Neural progenitor cell (in vitro differentiated cells): ENCODE data around the gene ZFYVE21. TPM values are rescaled to one million over a fixed set of nuclear protein-coding genes. Genes with fewer than 3 reads are reported as not detected.

Source experiments
- DNase-seq: peaks from one replicate; pipeline ENCODE4 v3.0.0-alpha.2; 2016; ENCODE audit warnings: low spot score
- H2AFZ ChIP-seq: fragments of 200-600 bp; sonication (generic); replicated peaks from 2 replicates; pipeline ENCODE4 v1.6.1; 2016; ENCODE audit warnings: antibody characterized with exemption
- H3F3A ChIP-seq: fragments of 200-600 bp; sonication (generic); 2 replicates; pipeline ENCODE4 v1.6.1; 2016; ENCODE audit warnings: antibody characterized with exemption, low read depth
- H3K27ac ChIP-seq: fragments of 200-600 bp; sonication (generic); 2 replicates; pipeline ENCODE4 v1.5.1; 2016; ENCODE audit warnings: mild to moderate bottlenecking
- H3K27me3 ChIP-seq: fragments of 200-600 bp; sonication (generic); 2 replicates; pipeline ENCODE4 v1.6.1; 2016; ENCODE audit warnings: mild to moderate bottlenecking, moderate library complexity
- H3K36me3 ChIP-seq: fragments of 200-600 bp; sonication (generic); 2 replicates; pipeline ENCODE4 v1.5.1; 2016
- H3K4me1 ChIP-seq: fragments of 200-600 bp; sonication (generic); 2 replicates; pipeline ENCODE4 v1.6.1; 2016; ENCODE audit warnings: mixed run types
- H3K4me2 ChIP-seq: fragments of 200-600 bp; sonication (generic); 2 replicates; pipeline ENCODE4 v1.6.1; 2016
- H3K4me3 ChIP-seq: fragments of 200-600 bp; sonication (generic); 2 replicates; pipeline ENCODE4 v1.5.1; 2016
- H3K79me2 ChIP-seq: fragments of 200-600 bp; sonication (generic); 2 replicates; pipeline ENCODE4 v1.6.1; 2016; ENCODE audit warnings: low read depth
- H3K9ac ChIP-seq: fragments of 200-600 bp; sonication (generic); 2 replicates; pipeline ENCODE4 v1.6.1; 2016
- H3K9me3 ChIP-seq: fragments of 200-600 bp; sonication (generic); 2 replicates; pipeline ENCODE4 v1.5.1; 2016; ENCODE audit warnings: low read depth
- H4K20me1 ChIP-seq: fragments of 200-600 bp; sonication (generic); 2 replicates; pipeline ENCODE4 v1.6.1; 2016; ENCODE audit warnings: low read depth
- H3K27ac Mint-ChIP-seq: 3 replicates; pipeline ENCODE4 v1.8.0; 2021; ENCODE audit warnings: mixed read lengths
- H3K27me3 Mint-ChIP-seq: 2 replicates; pipeline ENCODE4 v1.8.0; 2022; ENCODE audit warnings: low read depth, mild to moderate bottlenecking, inconsistent platforms, moderate library complexity, mixed read lengths; ENCODE audit not compliant: insufficient read depth
- H3K36me3 Mint-ChIP-seq: 3 replicates; pipeline ENCODE4 v1.8.0; 2021; ENCODE audit warnings: mixed read lengths
- H3K4me1 Mint-ChIP-seq: 3 replicates; pipeline ENCODE4 v1.8.0; 2021; ENCODE audit warnings: mixed read lengths
- H3K4me3 Mint-ChIP-seq: 3 replicates; pipeline ENCODE4 v1.8.0; 2021; ENCODE audit warnings: mild to moderate bottlenecking, moderate library complexity, mixed read lengths
- H3K9me3 Mint-ChIP-seq: 3 replicates; pipeline ENCODE4 v1.8.0; 2020; ENCODE audit warnings: mixed read lengths
- CTCF ChIP-seq: fragments of 200-600 bp; sonication (generic); IDR thresholded peaks from 2 replicates; pipeline ENCODE4 v1.5.1; 2017; ENCODE audit warnings: antibody characterized with exemption, mild to moderate bottlenecking
- EZH2 ChIP-seq: fragments of 200-600 bp; sonication (generic); IDR thresholded peaks from 2 replicates; pipeline ENCODE4 v1.6.1; 2017; ENCODE audit warnings: antibody characterized with exemption, mild to moderate bottlenecking, moderate library complexity
- EZH2phosphoT487 ChIP-seq: fragments of 200-600 bp; sonication (generic); IDR thresholded peaks from 2 replicates; pipeline ENCODE4 v1.6.1; 2017; ENCODE audit warnings: antibody characterized with exemption
- total RNA-seq: library from RNA; depleted of rRNA; stranded (reverse); fragments of >200 nt; gene quantifications from 2 replicates; pipeline ENCODE4 v1.2.3, GENCODE V29; 2015; ENCODE audit warnings: low replicate concordance

ZFYVE21 gene
- total RNA-seq, 1 donor from 2014 or later = 46.2 TPM

- Histone ChIP-seq H3K4me2 (no peak overlapping the region), H3K9me3 (no peaks in the 10 kb centered on the region), H3F3A (no peaks in the 10 kb centered on the region), H3K27me3 (no peaks in the 10 kb centered on the region), H3K4me1 (peaks cover 5% of the 10 kb centered on the region), H3K9ac (no peak overlapping the region), H3K36me3 (no peaks in the 10 kb centered on the region), H2AFZ (no peak overlapping the region), H3K79me2 (no peaks in the 10 kb centered on the region), H4K20me1 (no peaks in the 10 kb centered on the region), H3K27ac (no peak overlapping the region), H3K4me3 (no peak overlapping the region)
- Mint-ChIP-seq H3K27ac (no peak overlapping the region), H3K27me3 (no peaks in the 10 kb centered on the region), H3K4me3 (no peak overlapping the region), H3K4me1 (peaks cover 22% of the 10 kb centered on the region), H3K9me3 (peaks cover 4% of the 10 kb centered on the region), H3K36me3 (peaks cover 3% of the 10 kb centered on the region)
- no peak for DNase-seq
- TF ChIP-seq EZH2phosphoT487 (no peak), EZH2 (no peak), CTCF (no peak)
Measured at GRCh38 chr14:103762036-103762435, 46.4 kb downstream of the ZFYVE21 start.

GRCh38 chr14:103762541-103762940, 46.9 kb downstream of the ZFYVE21 start:
- H3K4me3 ChIP-seq = no peak overlapping the region
- H3K79me2 ChIP-seq = no peaks in the 10 kb centered on the region
- no peaks in the 10 kb centered on the region for H3K36me3 ChIP-seq
- H3K36me3 Mint-ChIP-seq = peaks cover 3% of the 10 kb centered on the region
- H3K27me3 Mint-ChIP-seq = no peaks in the 10 kb centered on the region
- H3K27ac Mint-ChIP-seq = no peak overlapping the region
- H2AFZ ChIP-seq = no peak overlapping the region
- no peaks in the 10 kb centered on the region for H3K27me3 ChIP-seq
- H3K4me2 ChIP-seq = no peak overlapping the region
- no peak for DNase-seq
- peaks cover 4% of the 10 kb centered on the region for H3K9me3 Mint-ChIP-seq
- no peak overlapping the region for H3K27ac ChIP-seq
- H3K4me1 ChIP-seq = peaks cover 5% of the 10 kb centered on the region
- H3K9me3 ChIP-seq = no peaks in the 10 kb centered on the region
- H3K4me3 Mint-ChIP-seq = peak overlapping the region; percentile 50
- H3F3A ChIP-seq = no peaks in the 10 kb centered on the region
- TF ChIP-seq CTCF (no peak), EZH2 (no peak), EZH2phosphoT487 (no peak)
- peaks cover 25% of the 10 kb centered on the region for H3K4me1 Mint-ChIP-seq
- H3K9ac ChIP-seq = no peak overlapping the region
- no peaks in the 10 kb centered on the region for H4K20me1 ChIP-seq

- peaks cover 4% of the 10 kb centered on the region for H3K9me3 Mint-ChIP-seq
- H2AFZ ChIP-seq = no peak overlapping the region
- TF ChIP-seq EZH2 = no peak
- no peak for TF ChIP-seq CTCF
- TF ChIP-seq EZH2phosphoT487 = no peak
Measured at GRCh38 chr14:103763730-103764488, 48.3 kb downstream of the ZFYVE21 start.

More at GRCh38 chr14:103763730-103764488, 48.3 kb downstream of the ZFYVE21 start:
- H3K27me3 Mint-ChIP-seq = no peaks in the 10 kb centered on the region
- H3K4me1 ChIP-seq = peaks cover 5% of the 10 kb centered on the region
- H3K27ac ChIP-seq = no peak overlapping the region
- H3K27ac Mint-ChIP-seq = no peak overlapping the region
- H3K4me2 ChIP-seq = no peak overlapping the region
- H3K79me2 ChIP-seq = no peaks in the 10 kb centered on the region
- H3K4me3 ChIP-seq = no peak overlapping the region
- DNase-seq = no peak
- H3K4me1 Mint-ChIP-seq = peaks cover 26% of the 10 kb centered on the region
- H3K4me3 Mint-ChIP-seq = no peak overlapping the region
- no peaks in the 10 kb centered on the region for H4K20me1 ChIP-seq
- H3K36me3 Mint-ChIP-seq = peaks cover 3% of the 10 kb centered on the region
- H3K36me3 ChIP-seq = no peaks in the 10 kb centered on the region
- no peaks in the 10 kb centered on the region for H3K27me3 ChIP-seq
- H3K9ac ChIP-seq = no peak overlapping the region
- no peaks in the 10 kb centered on the region for H3K9me3 ChIP-seq
- H3F3A ChIP-seq = no peaks in the 10 kb centered on the region
